IMR-90 (cell line): ENCODE results near the gene LTBP2. TPM values are rescaled to one million over a fixed set of nuclear protein-coding genes. Genes with fewer than 3 reads are reported as not detected.

Experiments used
- ATAC-seq: fragments of 200-7000 bp; cut with Tn5 transposase; 2 replicates; pipeline ENCODE4 v1.9.1; 2020; ENCODE audit warnings: low read depth, mild to moderate bottlenecking, moderate library complexity
- BruUV-seq: library from RNA; stranded (reverse); fragments of 400-500 nt; replicated peaks from 2 replicates; lab custom pipeline; 2021; lab: Mats Ljungman, UMichigan
- CTCF ChIA-PET: fragments of 300-600 bp; formaldehyde crosslinking; extraction: SDS; loops from one replicate; lab custom pipeline; 2021; ENCODE audit warnings: antibody characterized with exemption; lab: Yijun Ruan, JAX
- POLR2A ChIA-PET: fragments of 300-600 bp; sonication (Branson Sonifier 250); formaldehyde crosslinking; loops from one replicate; lab custom pipeline; 2022; ENCODE audit warnings: antibody characterized with exemption; ENCODE audit not compliant: unreplicated experiment; lab: Charles Lee
- DNase-seq: peaks from one replicate; pipeline ENCODE4 v3.0.0; 2013
- H2AFZ ChIP-seq: replicated peaks from 2 replicates; pipeline ENCODE3; 2013; ENCODE audit warnings: low read length, mild to moderate bottlenecking; ENCODE audit not compliant: poor library complexity
- H2AK5ac ChIP-seq: 2 replicates; pipeline ENCODE4 v1.6.1; 2013; ENCODE audit warnings: low read depth, low read length, inconsistent platforms
- H2AK9ac ChIP-seq: replicated peaks from 2 replicates; pipeline ENCODE3; 2013; ENCODE audit warnings: mild to moderate bottlenecking, low read depth, low read length, moderate library complexity; ENCODE audit not compliant: poor library complexity
- H2BK120ac ChIP-seq: 2 replicates; pipeline ENCODE4 v1.6.1; 2013; ENCODE audit warnings: low read depth, low read length, inconsistent platforms
- H2BK15ac ChIP-seq: 3 replicates; pipeline ENCODE4 v1.6.1; 2013; ENCODE audit warnings: low read depth, low read length, inconsistent platforms
- H2BK20ac ChIP-seq: 2 replicates; pipeline ENCODE4 v1.6.1; 2013; ENCODE audit warnings: low read depth, mild to moderate bottlenecking, inconsistent platforms, low read length, moderate library complexity
- H2BK5ac ChIP-seq: 2 replicates; pipeline ENCODE4 v1.6.1; 2013; ENCODE audit warnings: mild to moderate bottlenecking, low read depth, low read length, inconsistent platforms; ENCODE audit not compliant: poor library complexity, severe bottlenecking
- H3K14ac ChIP-seq: replicated peaks from 2 replicates; pipeline ENCODE4 v1.6.1; 2013; ENCODE audit warnings: low read depth, low read length, inconsistent platforms
- H3K18ac ChIP-seq: 2 replicates; pipeline ENCODE4 v1.6.1; 2013; ENCODE audit warnings: low read depth, low read length, control low read depth
- H3K23ac ChIP-seq: 2 replicates; pipeline ENCODE4 v1.6.1; 2013; ENCODE audit warnings: low read depth, low read length, inconsistent platforms
- H3K27ac ChIP-seq: 2 replicates; pipeline ENCODE4 v1.5.1; 2013; ENCODE audit warnings: mild to moderate bottlenecking, control low read depth, low read length; ENCODE audit not compliant: insufficient read depth
- H3K27me3 ChIP-seq: 2 replicates; pipeline ENCODE4 v1.6.1; 2013; ENCODE audit warnings: low read length; ENCODE audit not compliant: control insufficient read depth, insufficient read depth
- H3K36me3 ChIP-seq: 2 replicates; pipeline ENCODE4 v1.6.1; 2013; ENCODE audit warnings: low read length, mixed read lengths; ENCODE audit not compliant: control insufficient read depth, insufficient read depth
- H3K4ac ChIP-seq: 2 replicates; pipeline ENCODE4 v1.6.1; 2013; ENCODE audit warnings: low read depth, low read length, inconsistent platforms
- H3K4me1 ChIP-seq: 2 replicates; pipeline ENCODE4 v1.6.1; 2013; ENCODE audit warnings: low read length, mixed read lengths; ENCODE audit not compliant: control insufficient read depth, insufficient read depth
- H3K4me2 ChIP-seq: 2 replicates; pipeline ENCODE4 v1.6.1; 2013; ENCODE audit warnings: low read depth, mild to moderate bottlenecking, control low read depth, low read length, moderate library complexity
- H3K4me3 ChIP-seq: 2 replicates; pipeline ENCODE4 v1.5.1; 2013; ENCODE audit warnings: low read depth, mild to moderate bottlenecking, control low read depth, low read length, moderate library complexity; ENCODE audit not compliant: insufficient read depth
- H3K56ac ChIP-seq: 2 replicates; pipeline ENCODE4 v1.6.1; 2013; ENCODE audit warnings: low read length, inconsistent platforms; ENCODE audit not compliant: insufficient read depth; ENCODE audit errors: extremely low read depth
- H3K79me1 ChIP-seq, 2 experiments: 2 replicates each; pipeline ENCODE4 v1.6.1; 2013; ENCODE audit warnings: low read length in 2 of 2, inconsistent platforms in 1 of 2, low read depth in 1 of 2
- H3K9ac ChIP-seq: 2 replicates; pipeline ENCODE4 v1.6.1; 2013; ENCODE audit warnings: low read depth, low read length, control low read depth
- H3K9me1 ChIP-seq: 2 replicates; pipeline ENCODE4 v1.6.1; 2013; ENCODE audit warnings: low read length, inconsistent platforms; ENCODE audit not compliant: insufficient read depth
- H3K9me3 ChIP-seq: 2 replicates; pipeline ENCODE4 v1.6.1; 2013; ENCODE audit warnings: low read length; ENCODE audit not compliant: control insufficient read depth, insufficient read depth
- H4K20me1 ChIP-seq: 2 replicates; pipeline ENCODE4 v1.6.1; 2013; ENCODE audit warnings: low read length, inconsistent platforms; ENCODE audit not compliant: insufficient read depth
- H4K5ac ChIP-seq: 2 replicates; pipeline ENCODE4 v1.6.1; 2013; ENCODE audit warnings: mild to moderate bottlenecking, low read depth, low read length, control low read depth
- H4K8ac ChIP-seq, 2 experiments: 2 replicates each; pipeline ENCODE4 v1.6.1; 2013; ENCODE audit warnings: low read depth in 2 of 2, low read length in 2 of 2, control low read depth in 1 of 2, inconsistent platforms in 1 of 2
- H4K91ac ChIP-seq: 2 replicates; pipeline ENCODE4 v1.6.1; 2013; ENCODE audit warnings: low read depth, low read length, inconsistent platforms; ENCODE audit not compliant: insufficient read depth
- BHLHE40 ChIP-seq: fragments of 150-350 bp; IDR thresholded peaks from 2 replicates; pipeline ENCODE4 v1.6.1; 2016; ENCODE audit warnings: mild to moderate bottlenecking, low read depth, low read length
- CEBPB ChIP-seq: IDR thresholded peaks from 2 replicates; pipeline ENCODE4 v1.6.1; 2012; ENCODE audit warnings: low read depth, low read length, improper control_type of control experiment
- CHD1 ChIP-seq: IDR thresholded peaks from 2 replicates; pipeline ENCODE4 v1.6.1; 2012; ENCODE audit warnings: low read depth, low read length, improper control_type of control experiment
- CTCF ChIP-seq: conservative IDR thresholded peaks from 2 replicates; pipeline ENCODE4 v1.5.1; 2012; ENCODE audit warnings: mild to moderate bottlenecking, low read depth, low read length, improper control_type of control experiment
- ELK1 ChIP-seq: fragments of 150-350 bp; IDR thresholded peaks from 2 replicates; pipeline ENCODE4 v1.6.1; 2016; ENCODE audit warnings: low read depth, mild to moderate bottlenecking, low read length, moderate library complexity, borderline replicate concordance
- FOS ChIP-seq: fragments of 150-350 bp; IDR thresholded peaks from 2 replicates; pipeline ENCODE4 v1.6.1; 2016; ENCODE audit warnings: low read depth, low read length
- MAFK ChIP-seq: IDR thresholded peaks from 2 replicates; pipeline ENCODE4 v1.6.1; 2012; ENCODE audit warnings: low read depth, low read length, improper control_type of control experiment
- MXI1 ChIP-seq: IDR thresholded peaks from 2 replicates; pipeline ENCODE4 v1.6.1; 2012; ENCODE audit warnings: low read depth, mild to moderate bottlenecking, low read length, moderate library complexity, borderline replicate concordance
- NFE2L2 ChIP-seq: fragments of 150-350 bp; IDR thresholded peaks from 2 replicates; pipeline ENCODE4 v1.6.1; 2016; ENCODE audit warnings: low read depth, mild to moderate bottlenecking, low read length
- POLR2A ChIP-seq: IDR thresholded peaks from 2 replicates; pipeline ENCODE4 v1.6.1; 2012; ENCODE audit warnings: mild to moderate bottlenecking, low read depth, low read length
- RAD21 ChIP-seq: IDR thresholded peaks from 2 replicates; pipeline ENCODE4 v1.6.1; 2012; ENCODE audit warnings: low read length, improper control_type of control experiment
- RCOR1 ChIP-seq: IDR thresholded peaks from 2 replicates; pipeline ENCODE4 v1.6.1; 2012; ENCODE audit warnings: mild to moderate bottlenecking, low read length, improper control_type of control experiment; ENCODE audit not compliant: insufficient replicate concordance
- RFX5 ChIP-seq: IDR thresholded peaks from 2 replicates; pipeline ENCODE4 v1.8.0; 2012; ENCODE audit warnings: low read depth, mild to moderate bottlenecking, low read length, moderate library complexity
- SMC3 ChIP-seq: fragments of 150-350 bp; IDR thresholded peaks from 2 replicates; pipeline ENCODE4 v1.6.1; 2016; ENCODE audit warnings: low read depth, mild to moderate bottlenecking, antibody characterized with exemption, low read length, moderate library complexity
- USF2 ChIP-seq: fragments of 150-350 bp; IDR thresholded peaks from 2 replicates; pipeline ENCODE4 v1.6.1; 2017; ENCODE audit warnings: mild to moderate bottlenecking, antibody characterized with exemption, low read length, low read depth
- WGBS, 2 experiments: methylation state at CpG; one replicate each; pipeline versions ENCODE4 v1.1.5 to v1.1.7; 2013; ENCODE audit warnings: missing lambda C conversion rate in 2 of 2; ENCODE audit not compliant: insufficient read length in 1 of 2; ENCODE audit errors: extremely low coverage in 2 of 2; 5-methylcytosine and 5-hydroxymethylcytosine counted together
- dilution Hi-C: fragments of 300-500 bp; cut with HindIII; formaldehyde crosslinking; loops from one replicate; pipeline ENCODE4 v1.14.3; 2018; ENCODE audit warnings: low sequenced_read_pairs; ENCODE audit not compliant: unreplicated experiment
- in situ Hi-C: fragments of 300-500 bp; cut with MboI; formaldehyde crosslinking; loops from 3 replicates; pipeline ENCODE4 v1.14.3; 2019; ENCODE audit warnings: low sequenced_read_pairs, inconsistent platforms, mixed read lengths
- intact Hi-C: fragments of 100-400 bp; cut with micrococcal nuclease; formaldehyde crosslinking; loops from 2 replicates; pipeline ENCODE4 v1.10.0; 2022
- polyA plus RNA-seq, 3 experiments: library from polyadenylated mRNA; depleted of rRNA; stranded (reverse); fragments of >200 nt; gene quantifications; 2 replicates each; pipeline ENCODE4 v1.2.3, GENCODE V29; 2012; ENCODE audit warnings: low replicate concordance in 1 of 3
- total RNA-seq: library from RNA; depleted of rRNA; stranded (reverse); fragments of >200 nt; gene quantifications from 2 replicates; pipeline ENCODE4 v1.2.3, GENCODE V29; 2012

LTBP2 gene
- total and polyA plus RNA-seq, 2 of the 4 experiments (the other 2 are of a cell fraction) = 23.8 to 79.3 TPM

- dilution Hi-C loops = no loop called here
Measured at GRCh38 chr14:74601982-74602381, 10.1 kb downstream of the LTBP2 start.

More at GRCh38 chr14:74601982-74602381, 10.1 kb downstream of the LTBP2 start:
- no peak overlapping the region for H3K23ac ChIP-seq
- no peak overlapping the region for H3K56ac ChIP-seq
- H4K5ac ChIP-seq = no peak overlapping the region
- in situ Hi-C loops = no loop called here
- no peak overlapping the region for H3K4me2 ChIP-seq
- POLR2A ChIA-PET = interaction anchor here (0.9 kb wide), 1 partner anchor 30 kb away, joined by 7 read pairs; no protein-coding TSS in a partner anchor
- H2BK20ac ChIP-seq = peak overlapping the region; percentile 54
- peaks cover 10% of the 10 kb centered on the region for H3K36me3 ChIP-seq
- H2BK15ac ChIP-seq = no peak overlapping the region; the same call in 2 of the 3 replicates
- H2AFZ ChIP-seq = no peak overlapping the region
- no peaks in the 10 kb centered on the region for H3K9me3 ChIP-seq
- DNase-seq = no peak
- H2BK120ac ChIP-seq = no peak overlapping the region
- intact Hi-C loops = loop anchor here (10.0 kb wide), 1 partner anchor 283 kb away; the partner anchor contains the start of gene DLST
- H3K4me1 ChIP-seq = peaks cover 50% of the 10 kb centered on the region
- H2BK5ac ChIP-seq = no peak overlapping the region
- H3K18ac ChIP-seq = no peak overlapping the region
- H3K14ac ChIP-seq = no peak overlapping the region
- peaks cover 52% of the 10 kb centered on the region for H3K9me1 ChIP-seq
- H3K27me3 ChIP-seq = no peaks in the 10 kb centered on the region
- no peaks in the 10 kb centered on the region for H4K20me1 ChIP-seq
- H3K27ac ChIP-seq = no peak overlapping the region
- no peak overlapping the region for H4K8ac ChIP-seq
- peak overlapping the region; percentile 31; the same call in 1 of the 2 replicates for H4K91ac ChIP-seq
- H2AK9ac ChIP-seq = no peak overlapping the region
- TF ChIP-seq BHLHE40 (no peak), MAFK (no peak), SMC3 (no peak), NFE2L2 (no peak), CEBPB (no peak), CHD1 (no peak), RCOR1 (no peak), CTCF (no peak), MXI1 (no peak), POLR2A (no peak), RAD21 (no peak), RFX5 (no peak), ELK1 (no peak), USF2 (no peak), FOS (no peak)
- no TSS peak for BruUV-seq
- no peak overlapping the region for H2AK5ac ChIP-seq
- WGBS, 2 experiments = 90% methylated on average over 2 of the region's 11 CpGs; no CpG with 5 or more reads in 1 of the 2 experiments
- CTCF ChIA-PET = no interaction called here
- H3K79me1 ChIP-seq = peaks cover 34 to 95% of the 10 kb centered on the region in 2 experiments; a peak in 3 of 4 replicates
- H3K9ac ChIP-seq = no peak overlapping the region
- peak overlapping the region; percentile 53; the same call in 1 of the 2 replicates for H3K4ac ChIP-seq
- H3K4me3 ChIP-seq = no peak overlapping the region
- no peak for ATAC-seq
